H1 (cell line): Measurements from ENCODE around the gene SKOR2. TPM values are rescaled to one million over a fixed set of nuclear protein-coding genes. Genes with fewer than 3 reads are reported as not detected.

Source experiments
- ASH2L ChIP-seq: fragments of 200-600, 300-600 bp; sonication (generic); IDR thresholded peaks from one replicate; pipeline ENCODE4 v1.7.1; 2017; ENCODE audit warnings: low read length
- CREB1 ChIP-seq: IDR thresholded peaks from 2 replicates; pipeline ENCODE4 v1.6.1; 2012; ENCODE audit warnings: inconsistent platforms
- GTF2F1 ChIP-seq: IDR thresholded peaks from 2 replicates; pipeline ENCODE4 v1.6.1; 2012; ENCODE audit warnings: low read depth, low read length, improper control_type of control experiment, borderline replicate concordance
- HDAC2 ChIP-seq, 2 experiments: fragments of 300-600 bp in 1 of 2; sonication (generic) in 1 of 2; IDR thresholded peaks; 2 replicates each; pipeline ENCODE4 v1.6.1; 2011 to 2012; ENCODE audit warnings: low read depth in 2 of 2, low read length in 2 of 2, mild to moderate bottlenecking in 2 of 2, moderate library complexity in 2 of 2, borderline replicate concordance in 1 of 2, inconsistent platforms in 1 of 2
- NRF1 ChIP-seq: IDR thresholded peaks from 2 replicates; pipeline ENCODE4 v1.6.1; 2011; ENCODE audit warnings: mild to moderate bottlenecking, low read depth, low read length, improper control_type of control experiment
- RNF2 ChIP-seq: fragments of 200-900, 300-1000 bp; sonication (generic); IDR thresholded peaks from 2 replicates; pipeline ENCODE4 v1.7.1; 2016; ENCODE audit warnings: borderline replicate concordance, low read depth, mild to moderate bottlenecking, antibody characterized with exemption, low read length; ENCODE audit not compliant: poor library complexity, severe bottlenecking; ENCODE audit errors: missing control alignments
- SIN3A ChIP-seq, 2 experiments: IDR thresholded peaks in 1 of 2; conservative IDR thresholded peaks in 1 of 2; 2 replicates each; pipeline ENCODE4 v1.6.1; 2011 to 2012; ENCODE audit warnings: low read length in 2 of 2, improper control_type of control experiment in 1 of 2, low read depth in 1 of 2, mild to moderate bottlenecking in 1 of 2
- TAF7 ChIP-seq: optimal IDR thresholded peaks from 2 replicates; pipeline ENCODE3; 2011; ENCODE audit warnings: low read depth, mild to moderate bottlenecking, inconsistent platforms, low read length, moderate library complexity, borderline replicate concordance
- YY1 ChIP-seq: IDR thresholded peaks from 2 replicates; pipeline ENCODE4 v1.6.1; 2011; ENCODE audit warnings: low read depth, mild to moderate bottlenecking, low read length
- polyA plus RNA-seq, 7 experiments: library from polyadenylated mRNA; depleted of rRNA in 3 of 7; stranded (reverse) in 5 of 7; unstranded in 2 of 7; fragments of >200 nt in 5 of 7; fragments of 200-250 nt in 2 of 7; gene quantifications; 1 replicate in 5 of 7; 2 replicates in 1 of 7; 4 replicates in 1 of 7; pipeline versions ENCODE4 v1.2.1 to v1.2.3, GENCODE V29; 2011 to 2013; ENCODE audit warnings: missing spikeins in 2 of 7, mixed read lengths in 2 of 7
- total RNA-seq: library from RNA; stranded (reverse); fragmentation: NEBNext Ultra II Directional; extraction: Animal tissue kit (Norgen Biotek cat#: 25700); gene quantifications from 2 replicates; pipeline ENCODE4 v1.2.1, GENCODE V29; 2021
- TF ChIP-seq, protein P1 (sequence below): fragments of 300-600 bp; sonication (generic); IDR thresholded peaks from 2 replicates; pipeline ENCODE4 v1.7.1; 2012; ENCODE audit warnings: low read length, moderate library complexity, mild to moderate bottlenecking, inconsistent platforms; ENCODE audit not compliant: insufficient replicate concordance

The SKOR2 gene
- total and polyA plus RNA-seq, 2 of the 8 experiments (the other 6 are each of a cell fraction or from before 2014, with no cell fraction given): 0.05 to 0.11 TPM

DNA sequence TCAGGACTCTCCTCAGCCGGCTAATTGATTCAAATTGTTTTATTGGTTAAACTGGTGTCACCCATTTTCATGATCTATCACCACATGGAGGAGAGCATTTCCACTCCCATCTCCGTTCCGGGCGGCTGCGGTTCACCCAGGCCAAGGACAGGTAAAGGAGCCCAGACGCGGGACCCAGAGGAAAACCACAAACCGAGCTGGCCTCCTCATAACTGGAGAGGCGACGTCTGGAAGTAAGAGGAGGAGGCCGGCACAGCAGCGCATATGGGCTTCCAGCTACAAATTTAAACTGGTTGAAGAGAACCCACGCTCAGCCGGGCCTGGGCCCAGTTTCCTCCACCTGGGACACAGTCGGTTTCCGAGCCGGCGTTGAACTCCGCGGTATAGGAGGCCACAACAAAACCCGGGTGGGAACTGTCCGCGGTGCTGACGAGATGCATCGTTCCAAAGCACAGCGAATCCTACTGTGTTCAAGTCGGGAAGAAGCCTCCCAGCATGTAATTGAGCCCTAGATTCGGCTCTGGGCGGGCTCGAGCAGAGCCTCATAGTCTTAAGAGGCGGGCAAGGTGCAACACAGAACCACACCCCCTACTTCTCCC, 3.0 kb upstream of the SKOR2 start (continued):
- TF ChIP-seq, protein P1, sequence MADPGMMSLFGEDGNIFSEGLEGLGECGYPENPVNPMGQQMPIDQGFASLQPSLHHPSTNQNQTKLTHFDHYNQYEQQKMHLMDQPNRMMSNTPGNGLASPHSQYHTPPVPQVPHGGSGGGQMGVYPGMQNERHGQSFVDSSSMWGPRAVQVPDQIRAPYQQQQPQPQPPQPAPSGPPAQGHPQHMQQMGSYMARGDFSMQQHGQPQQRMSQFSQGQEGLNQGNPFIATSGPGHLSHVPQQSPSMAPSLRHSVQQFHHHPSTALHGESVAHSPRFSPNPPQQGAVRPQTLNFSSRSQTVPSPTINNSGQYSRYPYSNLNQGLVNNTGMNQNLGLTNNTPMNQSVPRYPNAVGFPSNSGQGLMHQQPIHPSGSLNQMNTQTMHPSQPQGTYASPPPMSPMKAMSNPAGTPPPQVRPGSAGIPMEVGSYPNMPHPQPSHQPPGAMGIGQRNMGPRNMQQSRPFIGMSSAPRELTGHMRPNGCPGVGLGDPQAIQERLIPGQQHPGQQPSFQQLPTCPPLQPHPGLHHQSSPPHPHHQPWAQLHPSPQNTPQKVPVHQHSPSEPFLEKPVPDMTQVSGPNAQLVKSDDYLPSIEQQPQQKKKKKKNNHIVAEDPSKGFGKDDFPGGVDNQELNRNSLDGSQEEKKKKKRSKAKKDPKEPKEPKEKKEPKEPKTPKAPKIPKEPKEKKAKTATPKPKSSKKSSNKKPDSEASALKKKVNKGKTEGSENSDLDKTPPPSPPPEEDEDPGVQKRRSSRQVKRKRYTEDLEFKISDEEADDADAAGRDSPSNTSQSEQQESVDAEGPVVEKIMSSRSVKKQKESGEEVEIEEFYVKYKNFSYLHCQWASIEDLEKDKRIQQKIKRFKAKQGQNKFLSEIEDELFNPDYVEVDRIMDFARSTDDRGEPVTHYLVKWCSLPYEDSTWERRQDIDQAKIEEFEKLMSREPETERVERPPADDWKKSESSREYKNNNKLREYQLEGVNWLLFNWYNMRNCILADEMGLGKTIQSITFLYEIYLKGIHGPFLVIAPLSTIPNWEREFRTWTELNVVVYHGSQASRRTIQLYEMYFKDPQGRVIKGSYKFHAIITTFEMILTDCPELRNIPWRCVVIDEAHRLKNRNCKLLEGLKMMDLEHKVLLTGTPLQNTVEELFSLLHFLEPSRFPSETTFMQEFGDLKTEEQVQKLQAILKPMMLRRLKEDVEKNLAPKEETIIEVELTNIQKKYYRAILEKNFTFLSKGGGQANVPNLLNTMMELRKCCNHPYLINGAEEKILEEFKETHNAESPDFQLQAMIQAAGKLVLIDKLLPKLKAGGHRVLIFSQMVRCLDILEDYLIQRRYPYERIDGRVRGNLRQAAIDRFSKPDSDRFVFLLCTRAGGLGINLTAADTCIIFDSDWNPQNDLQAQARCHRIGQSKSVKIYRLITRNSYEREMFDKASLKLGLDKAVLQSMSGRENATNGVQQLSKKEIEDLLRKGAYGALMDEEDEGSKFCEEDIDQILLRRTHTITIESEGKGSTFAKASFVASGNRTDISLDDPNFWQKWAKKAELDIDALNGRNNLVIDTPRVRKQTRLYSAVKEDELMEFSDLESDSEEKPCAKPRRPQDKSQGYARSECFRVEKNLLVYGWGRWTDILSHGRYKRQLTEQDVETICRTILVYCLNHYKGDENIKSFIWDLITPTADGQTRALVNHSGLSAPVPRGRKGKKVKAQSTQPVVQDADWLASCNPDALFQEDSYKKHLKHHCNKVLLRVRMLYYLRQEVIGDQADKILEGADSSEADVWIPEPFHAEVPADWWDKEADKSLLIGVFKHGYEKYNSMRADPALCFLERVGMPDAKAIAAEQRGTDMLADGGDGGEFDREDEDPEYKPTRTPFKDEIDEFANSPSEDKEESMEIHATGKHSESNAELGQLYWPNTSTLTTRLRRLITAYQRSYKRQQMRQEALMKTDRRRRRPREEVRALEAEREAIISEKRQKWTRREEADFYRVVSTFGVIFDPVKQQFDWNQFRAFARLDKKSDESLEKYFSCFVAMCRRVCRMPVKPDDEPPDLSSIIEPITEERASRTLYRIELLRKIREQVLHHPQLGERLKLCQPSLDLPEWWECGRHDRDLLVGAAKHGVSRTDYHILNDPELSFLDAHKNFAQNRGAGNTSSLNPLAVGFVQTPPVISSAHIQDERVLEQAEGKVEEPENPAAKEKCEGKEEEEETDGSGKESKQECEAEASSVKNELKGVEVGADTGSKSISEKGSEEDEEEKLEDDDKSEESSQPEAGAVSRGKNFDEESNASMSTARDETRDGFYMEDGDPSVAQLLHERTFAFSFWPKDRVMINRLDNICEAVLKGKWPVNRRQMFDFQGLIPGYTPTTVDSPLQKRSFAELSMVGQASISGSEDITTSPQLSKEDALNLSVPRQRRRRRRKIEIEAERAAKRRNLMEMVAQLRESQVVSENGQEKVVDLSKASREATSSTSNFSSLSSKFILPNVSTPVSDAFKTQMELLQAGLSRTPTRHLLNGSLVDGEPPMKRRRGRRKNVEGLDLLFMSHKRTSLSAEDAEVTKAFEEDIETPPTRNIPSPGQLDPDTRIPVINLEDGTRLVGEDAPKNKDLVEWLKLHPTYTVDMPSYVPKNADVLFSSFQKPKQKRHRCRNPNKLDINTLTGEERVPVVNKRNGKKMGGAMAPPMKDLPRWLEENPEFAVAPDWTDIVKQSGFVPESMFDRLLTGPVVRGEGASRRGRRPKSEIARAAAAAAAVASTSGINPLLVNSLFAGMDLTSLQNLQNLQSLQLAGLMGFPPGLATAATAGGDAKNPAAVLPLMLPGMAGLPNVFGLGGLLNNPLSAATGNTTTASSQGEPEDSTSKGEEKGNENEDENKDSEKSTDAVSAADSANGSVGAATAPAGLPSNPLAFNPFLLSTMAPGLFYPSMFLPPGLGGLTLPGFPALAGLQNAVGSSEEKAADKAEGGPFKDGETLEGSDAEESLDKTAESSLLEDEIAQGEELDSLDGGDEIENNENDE: no peak
- TF ChIP-seq TAF7 (no peak), NRF1 (no peak), GTF2F1 (no peak), SIN3A (conservative IDR thresholded peaks at IDR 0.05 in 1 of 2, IDR thresholded peaks at IDR 0.05 in 1 of 2; ENCODE audit: low read depth in 1 of 2, low read length in 2 of 2) (peak; percentile 95 to 97; a peak in 3 of 4 replicates), RNF2 (no peak), YY1 (no peak), CREB1 (peak; percentile 56; the same call in 1 of the 2 replicates), ASH2L (no peak), HDAC2 (IDR thresholded peaks at IDR 0.05; ENCODE audit: borderline replicate concordance in 1 of 2, low read depth in 2 of 2, low read length in 2 of 2) (peak; percentile 55 to 84; a peak in 1 of 4 replicates)
